ENCODE data around the gene EML1. TPM values are rescaled to one million over a fixed set of nuclear protein-coding genes. Genes with fewer than 3 reads are reported as not detected.

EML1 gene
- total RNA-seq, 1 donor from 2014 or later: 57.2 TPM

GRCh38 chr14:99807413-99808153 lies 14.4 kb downstream of the EML1 start:
- Histone ChIP-seq H3K4me3 (no peak overlapping the region), H2AFZ (replicated peaks) (no peak overlapping the region), H3K4me1 (peaks cover 38% of the 10 kb centered on the region), H3F3A (ENCODE audit: low read depth) (peaks cover 3% of the 10 kb centered on the region), H4K20me1 (ENCODE audit: low read depth) (peaks cover 74% of the 10 kb centered on the region), H3K4me2 (no peak overlapping the region), H3K27ac (no peak overlapping the region), H3K9me3 (ENCODE audit: low read depth) (no peaks in the 10 kb centered on the region), H3K27me3 (no peaks in the 10 kb centered on the region), H3K79me2 (ENCODE audit: low read depth) (peaks cover 100% of the 10 kb centered on the region), H3K9ac (no peak overlapping the region), H3K36me3 (no peaks in the 10 kb centered on the region)
- Mint-ChIP-seq H3K27me3 (ENCODE audit: insufficient read depth, low read depth) (peaks cover 4% of the 10 kb centered on the region), H3K36me3 (peaks cover 6% of the 10 kb centered on the region), H3K4me1 (peaks cover 49% of the 10 kb centered on the region), H3K27ac (no peak overlapping the region), H3K4me3 (no peak overlapping the region), H3K9me3 (no peaks in the 10 kb centered on the region)
- no peak for TF ChIP-seq EZH2 (IDR thresholded peaks at IDR 0.05)
- TF ChIP-seq CTCF (IDR thresholded peaks at IDR 0.05): peak; percentile 28
- TF ChIP-seq EZH2phosphoT487 (IDR thresholded peaks at IDR 0.05): no peak
- DNase-seq (ENCODE audit: low spot score): peak; percentile 48

GRCh38 chr14:99808154-99808505 lies 14.9 kb downstream of the EML1 start:
- Mint-ChIP-seq H3K36me3 (peaks cover 6% of the 10 kb centered on the region), H3K27ac (no peak overlapping the region), H3K4me3 (no peak overlapping the region), H3K9me3 (no peaks in the 10 kb centered on the region), H3K4me1 (peaks cover 51% of the 10 kb centered on the region), H3K27me3 (ENCODE audit: insufficient read depth, low read depth) (peaks cover 4% of the 10 kb centered on the region)
- DNase-seq (ENCODE audit: low spot score): no peak
- H4K20me1 ChIP-seq (ENCODE audit: low read depth): peaks cover 73% of the 10 kb centered on the region
- H3K4me1 ChIP-seq: peaks cover 39% of the 10 kb centered on the region
- no peak overlapping the region for H3K9ac ChIP-seq
- no peak overlapping the region for H3K27ac ChIP-seq
- H3K36me3 ChIP-seq: no peaks in the 10 kb centered on the region
- H3K4me3 ChIP-seq: no peak overlapping the region
- no peak for TF ChIP-seq EZH2phosphoT487 (IDR thresholded peaks at IDR 0.05)
- TF ChIP-seq CTCF (IDR thresholded peaks at IDR 0.05): no peak
- TF ChIP-seq EZH2 (IDR thresholded peaks at IDR 0.05): no peak
- no peak overlapping the region for H3K4me2 ChIP-seq
- H3K79me2 ChIP-seq (ENCODE audit: low read depth): peaks cover 100% of the 10 kb centered on the region
- no peaks in the 10 kb centered on the region for H3K27me3 ChIP-seq
- H2AFZ ChIP-seq (replicated peaks): no peak overlapping the region
- no peaks in the 10 kb centered on the region for H3K9me3 ChIP-seq (ENCODE audit: low read depth)
- peaks cover 9% of the 10 kb centered on the region for H3F3A ChIP-seq (ENCODE audit: low read depth)

- H3K4me3 Mint-ChIP-seq: no peak overlapping the region
- H2AFZ ChIP-seq (replicated peaks): no peak overlapping the region
- peaks cover 9% of the 10 kb centered on the region for H3F3A ChIP-seq (ENCODE audit: low read depth)
- H3K4me1 Mint-ChIP-seq: peaks cover 47% of the 10 kb centered on the region
- H3K9me3 Mint-ChIP-seq: no peaks in the 10 kb centered on the region
- H4K20me1 ChIP-seq (ENCODE audit: low read depth): peaks cover 73% of the 10 kb centered on the region
- no peaks in the 10 kb centered on the region for H3K27me3 ChIP-seq
- peaks cover 37% of the 10 kb centered on the region for H3K4me1 ChIP-seq
- H3K4me3 ChIP-seq: no peak overlapping the region
- H3K36me3 Mint-ChIP-seq: peaks cover 6% of the 10 kb centered on the region
- H3K4me2 ChIP-seq: no peak overlapping the region
- H3K9ac ChIP-seq: no peak overlapping the region
- no peak overlapping the region for H3K27ac ChIP-seq
- no peak for DNase-seq (ENCODE audit: low spot score)
- H3K36me3 ChIP-seq: no peaks in the 10 kb centered on the region
- TF ChIP-seq CTCF (IDR thresholded peaks at IDR 0.05): no peak
- TF ChIP-seq EZH2phosphoT487 (IDR thresholded peaks at IDR 0.05): no peak
- H3K9me3 ChIP-seq (ENCODE audit: low read depth): no peaks in the 10 kb centered on the region
- H3K79me2 ChIP-seq (ENCODE audit: low read depth): peaks cover 100% of the 10 kb centered on the region
- H3K27me3 Mint-ChIP-seq (ENCODE audit: insufficient read depth, low read depth): peaks cover 4% of the 10 kb centered on the region
- no peak overlapping the region for H3K27ac Mint-ChIP-seq
Observed at GRCh38 chr14:99808515-99808914, 15.3 kb downstream of the EML1 start.

Data from neural progenitor cell (in vitro differentiated cells).